Measurements from ENCODE around the gene RGS7.
"Not testable (repeated sequence)": the region's sequence is repeated elsewhere in the genome, so short reads cannot be mapped to it uniquely, and the experiment has no call there.

The RGS7 gene

DNA sequence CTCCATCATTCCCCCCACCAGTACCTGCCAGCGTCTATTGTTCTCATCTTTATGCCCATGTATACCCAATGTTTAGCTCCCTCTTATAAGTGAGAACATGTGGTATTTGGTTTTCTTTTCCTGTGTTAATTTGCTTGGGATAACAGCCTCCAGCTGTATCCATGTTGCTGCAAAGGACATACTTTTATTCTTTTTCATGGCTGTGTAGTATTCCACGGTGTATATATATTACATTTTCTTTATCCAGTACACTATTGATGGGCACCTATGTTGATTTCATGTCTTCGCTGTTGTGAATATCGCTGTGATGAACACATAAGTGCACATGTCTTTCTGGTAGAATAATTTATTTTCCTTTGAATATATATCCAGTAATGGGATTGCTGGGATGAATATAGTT is 431.7 kb downstream of the RGS7 start:
- no peak for DNase-seq (ENCODE audit: low read depth)
- TF ChIP-seq, protein P1, sequence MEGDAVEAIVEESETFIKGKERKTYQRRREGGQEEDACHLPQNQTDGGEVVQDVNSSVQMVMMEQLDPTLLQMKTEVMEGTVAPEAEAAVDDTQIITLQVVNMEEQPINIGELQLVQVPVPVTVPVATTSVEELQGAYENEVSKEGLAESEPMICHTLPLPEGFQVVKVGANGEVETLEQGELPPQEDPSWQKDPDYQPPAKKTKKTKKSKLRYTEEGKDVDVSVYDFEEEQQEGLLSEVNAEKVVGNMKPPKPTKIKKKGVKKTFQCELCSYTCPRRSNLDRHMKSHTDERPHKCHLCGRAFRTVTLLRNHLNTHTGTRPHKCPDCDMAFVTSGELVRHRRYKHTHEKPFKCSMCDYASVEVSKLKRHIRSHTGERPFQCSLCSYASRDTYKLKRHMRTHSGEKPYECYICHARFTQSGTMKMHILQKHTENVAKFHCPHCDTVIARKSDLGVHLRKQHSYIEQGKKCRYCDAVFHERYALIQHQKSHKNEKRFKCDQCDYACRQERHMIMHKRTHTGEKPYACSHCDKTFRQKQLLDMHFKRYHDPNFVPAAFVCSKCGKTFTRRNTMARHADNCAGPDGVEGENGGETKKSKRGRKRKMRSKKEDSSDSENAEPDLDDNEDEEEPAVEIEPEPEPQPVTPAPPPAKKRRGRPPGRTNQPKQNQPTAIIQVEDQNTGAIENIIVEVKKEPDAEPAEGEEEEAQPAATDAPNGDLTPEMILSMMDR (IDR thresholded peaks at IDR 0.05; ENCODE audit: insufficient read depth, low read depth, low read length, missing control alignments): no peak
- H3K4me3 ChIP-seq (ENCODE audit: low read depth, low read length): no peak overlapping the region

DNA sequence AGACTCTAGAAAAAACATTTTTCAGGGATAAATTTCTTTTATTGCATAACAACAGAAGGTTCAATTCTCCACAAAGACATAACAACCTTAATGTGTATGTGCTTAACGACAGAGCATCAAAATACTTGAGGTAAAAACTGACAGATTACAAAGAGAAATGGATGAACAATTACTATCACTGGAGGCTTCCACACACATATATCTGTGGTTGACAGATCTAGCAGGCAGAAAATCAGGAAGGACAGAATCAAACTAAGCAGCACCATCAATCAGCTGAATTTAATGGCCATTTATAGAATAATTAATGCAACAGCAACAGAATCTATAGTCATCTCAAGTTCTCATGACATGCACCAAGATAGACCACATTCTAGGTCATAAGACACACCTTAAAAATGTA is 439.0 kb downstream of the RGS7 start:
- H3K4me3 ChIP-seq (ENCODE audit: low read depth, low read length): no peak overlapping the region
- DNase-seq (ENCODE audit: low read depth): no peak
- TF ChIP-seq, protein P1 (IDR thresholded peaks at IDR 0.05; ENCODE audit: insufficient read depth, low read depth, low read length, missing control alignments): no peak

DNA sequence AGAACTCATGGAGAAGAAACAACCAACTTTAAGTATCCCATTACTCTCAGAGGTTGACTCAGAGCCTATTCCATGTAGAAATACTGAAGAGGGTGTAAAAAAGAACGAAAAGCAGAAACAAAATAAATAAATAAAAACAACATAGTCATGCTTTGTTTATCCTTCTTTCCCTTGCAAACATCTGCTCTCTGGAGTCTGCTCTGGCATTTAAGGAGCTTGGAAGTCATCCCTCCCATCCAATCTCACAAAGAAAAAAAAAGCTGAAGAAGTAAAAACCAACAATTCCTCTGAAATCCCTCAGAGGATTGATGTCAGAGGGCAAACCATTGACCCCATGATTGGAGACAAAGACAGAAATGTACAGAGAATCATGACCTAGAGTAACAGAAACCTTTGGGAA is 442.5 kb downstream of the RGS7 start:
- H3K4me3 ChIP-seq (ENCODE audit: low read depth, low read length): no peak overlapping the region
- DNase-seq (ENCODE audit: low read depth): no peak
- TF ChIP-seq, protein P1 (IDR thresholded peaks at IDR 0.05; ENCODE audit: insufficient read depth, low read depth, low read length, missing control alignments): no peak

DNA sequence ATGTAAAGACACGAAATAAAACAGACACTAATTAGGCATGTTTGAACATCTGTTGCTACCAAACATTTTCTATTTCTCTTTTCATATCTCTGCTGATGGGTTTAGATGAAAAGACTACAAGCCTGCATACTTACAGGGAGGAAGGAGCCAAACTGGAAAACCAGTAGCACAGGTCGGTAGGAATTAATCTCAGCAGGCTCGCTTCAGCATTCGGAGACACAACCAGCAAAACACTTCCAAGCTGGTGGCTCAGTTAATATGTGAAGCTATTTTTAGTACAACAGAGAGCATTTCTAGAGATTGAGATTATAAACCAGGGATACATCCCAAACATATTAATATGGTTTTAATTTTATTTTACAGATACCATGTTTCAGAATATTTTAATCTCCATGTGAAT is 444.2 kb downstream of the RGS7 start:
- no peak for DNase-seq (ENCODE audit: low read depth)
- TF ChIP-seq, protein P1 (IDR thresholded peaks at IDR 0.05; ENCODE audit: insufficient read depth, low read depth, low read length, missing control alignments): no peak
- no peak overlapping the region for H3K4me3 ChIP-seq (ENCODE audit: low read depth, low read length)

DNA sequence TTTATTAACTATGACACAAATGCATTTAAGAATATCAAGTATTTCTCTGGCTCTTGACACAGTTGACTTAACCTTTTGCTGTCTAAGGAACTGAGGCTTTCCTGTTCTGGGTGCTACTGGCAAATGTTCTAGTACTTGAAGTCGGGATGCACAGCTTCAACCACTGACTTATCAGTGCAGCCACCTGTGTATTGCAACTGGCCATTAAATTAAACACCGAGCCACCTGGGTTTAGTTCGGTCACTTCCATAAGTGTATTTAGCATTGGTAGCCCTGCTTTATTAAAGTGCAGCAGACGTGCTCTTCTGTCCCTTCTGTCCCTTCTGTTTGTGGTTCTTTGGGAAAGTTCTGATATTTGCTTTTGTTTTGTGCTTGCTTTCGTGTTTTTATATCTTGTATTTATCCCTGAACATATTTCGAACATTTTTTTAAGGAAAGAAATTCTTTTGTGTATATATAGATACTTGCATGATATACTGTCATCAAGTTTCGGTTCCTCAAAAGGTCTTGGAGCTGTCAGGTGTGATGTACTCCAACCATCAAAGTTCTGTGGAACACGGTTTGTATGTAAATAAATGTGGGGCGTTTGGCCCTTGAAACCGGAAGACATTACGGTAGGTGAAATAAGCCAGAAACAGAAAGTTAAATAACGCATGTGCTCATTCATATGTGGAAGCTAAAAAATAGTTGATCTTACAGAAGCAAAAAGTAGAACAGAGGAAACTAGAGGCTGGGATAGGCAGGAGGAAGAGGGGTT is 447.1 kb downstream of the RGS7 start:
- TF ChIP-seq, protein P1 (IDR thresholded peaks at IDR 0.05; ENCODE audit: insufficient read depth, low read depth, low read length, missing control alignments): no peak
- DNase-seq (ENCODE audit: low read depth): peak; percentile 38
- no peak overlapping the region for H3K4me3 ChIP-seq (ENCODE audit: low read depth, low read length)

DNA sequence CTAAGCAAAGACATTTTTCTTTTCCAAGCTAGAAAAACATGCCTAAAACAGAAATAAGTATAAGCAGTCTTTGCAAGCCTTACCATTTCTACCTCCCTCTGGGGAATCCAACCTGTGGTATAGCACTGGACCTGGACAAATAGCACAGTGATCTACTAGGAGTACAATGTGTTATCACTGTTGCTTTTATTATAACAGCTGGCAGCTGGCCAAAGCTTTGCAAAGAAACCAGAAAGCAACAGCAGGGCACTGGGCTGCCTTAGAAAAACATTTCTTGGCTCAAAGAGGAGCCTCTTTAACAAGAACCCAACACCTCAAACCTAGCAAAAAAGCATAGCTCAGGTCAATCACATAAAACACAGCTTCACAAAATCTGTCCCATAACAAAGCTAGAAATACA is 450.5 kb downstream of the RGS7 start:
- TF ChIP-seq, protein P1 (IDR thresholded peaks at IDR 0.05; ENCODE audit: insufficient read depth, low read depth, low read length, missing control alignments): no peak
- no peak for DNase-seq (ENCODE audit: low read depth)
- no peak overlapping the region for H3K4me3 ChIP-seq (ENCODE audit: low read depth, low read length)

DNA sequence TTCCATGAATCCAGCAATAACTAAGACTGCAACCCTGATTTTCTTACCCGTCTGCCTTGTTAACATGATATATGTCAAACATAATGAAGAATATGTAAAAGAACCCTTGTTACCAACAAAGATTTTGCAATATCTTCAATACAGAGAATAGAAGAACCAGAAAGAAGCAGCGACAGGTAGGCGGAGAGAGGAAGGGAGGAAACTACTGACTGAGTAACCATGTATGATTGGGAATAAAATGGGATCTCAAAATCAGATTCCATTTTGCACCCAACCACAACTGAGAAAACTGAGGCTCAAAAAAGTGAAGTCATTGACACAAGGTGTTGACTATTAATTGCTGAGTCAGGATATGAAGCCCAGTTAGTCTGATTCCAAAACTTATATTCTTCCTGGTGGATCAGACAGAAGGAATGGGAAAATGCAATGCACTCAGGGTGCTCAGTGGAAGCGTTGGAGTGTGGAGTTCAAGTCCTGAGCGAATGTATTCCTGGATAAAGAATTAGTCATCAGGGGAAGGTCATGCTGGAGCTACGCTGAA is 451.7 kb downstream of the RGS7 start:
- TF ChIP-seq, protein P1 (IDR thresholded peaks at IDR 0.05; ENCODE audit: insufficient read depth, low read depth, low read length, missing control alignments): no peak
- no peak for DNase-seq (ENCODE audit: low read depth)
- H3K4me3 ChIP-seq (ENCODE audit: low read depth, low read length): no peak overlapping the region

DNA sequence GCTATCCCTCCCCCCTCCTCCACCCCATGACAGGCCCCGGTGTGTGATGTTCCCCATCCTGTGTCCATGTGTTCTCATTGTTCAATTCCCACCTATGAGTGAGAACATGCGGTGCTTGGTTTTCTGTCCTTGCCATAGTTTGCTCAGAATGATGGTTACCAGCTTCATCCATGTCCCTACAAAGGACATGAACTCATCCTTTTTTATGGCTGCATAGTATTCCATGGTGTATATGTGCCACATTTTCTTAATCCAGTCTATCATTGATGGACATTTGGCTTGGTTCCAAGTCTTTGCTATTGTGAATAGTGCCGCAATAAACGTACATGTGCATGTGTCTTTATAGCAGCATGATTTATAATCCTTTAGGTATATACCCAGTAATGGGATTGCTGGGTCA is 461.6 kb downstream of the RGS7 start:
- DNase-seq (ENCODE audit: low read depth); H3K4me3 ChIP-seq (ENCODE audit: low read depth, low read length): not testable (repeated sequence)
